ENCODE data around the gene CTSF. TPM values are rescaled to one million over a fixed set of nuclear protein-coding genes. Genes with fewer than 3 reads are reported as not detected.
A peak's percentile ranks its signal among the peaks of the same experiment; 100 is the strongest.

Gene CTSF
- total RNA-seq, 1 donor from 2014 or later, result not detected

DNA sequence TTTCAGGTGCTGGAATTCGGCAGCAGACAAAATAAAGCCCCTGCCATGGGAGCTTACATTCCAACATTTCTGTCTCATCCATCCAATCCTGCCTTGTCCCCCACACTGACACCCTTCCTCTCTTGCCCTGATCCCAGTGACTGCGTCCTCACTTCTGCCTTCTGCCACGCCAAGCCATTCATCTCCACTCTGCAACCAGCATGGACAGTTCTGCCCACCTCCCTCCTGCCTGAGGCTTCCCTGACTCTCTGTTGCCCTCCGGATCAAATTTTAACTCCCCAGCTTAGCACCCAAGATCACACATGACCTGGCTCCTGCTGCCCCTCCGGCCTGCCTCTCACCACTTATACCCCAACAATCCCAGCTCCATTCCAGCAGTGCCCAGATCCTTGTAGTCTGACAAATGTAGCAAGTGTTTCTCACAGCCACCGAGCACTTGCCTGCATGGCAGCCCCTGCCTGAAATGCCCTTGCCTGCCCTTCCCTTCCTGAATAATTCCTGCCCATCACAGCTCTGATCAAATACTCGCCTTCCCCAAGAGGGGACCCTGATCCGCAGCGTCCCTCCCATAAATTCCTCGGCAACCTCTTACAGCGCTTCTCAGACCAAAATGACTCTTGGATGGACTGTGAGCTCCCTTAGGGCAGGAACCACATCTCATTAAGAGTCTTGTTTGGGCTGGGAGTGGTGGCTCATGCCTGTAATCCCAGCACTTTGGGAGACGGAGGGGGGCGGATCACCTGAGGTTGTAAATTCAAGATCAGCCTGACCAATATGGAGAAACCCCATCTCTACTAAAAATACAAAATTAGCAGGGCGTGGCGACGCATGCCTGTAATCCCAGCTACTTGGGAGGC, 19.4 kb downstream of the CTSF start:
- Mint-ChIP-seq H3K27me3 (ENCODE audit: low read depth) (peaks cover 20% of the 10 kb centered on the region), H3K4me1 (peaks cover 20% of the 10 kb centered on the region), H3K9me3 (no peaks in the 10 kb centered on the region), H3K36me3 (ENCODE audit: low read depth) (no peaks in the 10 kb centered on the region), H3K27ac (ENCODE audit: unreplicated experiment) (peak overlapping the region; percentile 6), H3K4me3 (peak overlapping the region; percentile 56)
- DNase-seq (ENCODE audit: low read depth, low spot score), result no peak
- TF ChIP-seq, protein P1, sequence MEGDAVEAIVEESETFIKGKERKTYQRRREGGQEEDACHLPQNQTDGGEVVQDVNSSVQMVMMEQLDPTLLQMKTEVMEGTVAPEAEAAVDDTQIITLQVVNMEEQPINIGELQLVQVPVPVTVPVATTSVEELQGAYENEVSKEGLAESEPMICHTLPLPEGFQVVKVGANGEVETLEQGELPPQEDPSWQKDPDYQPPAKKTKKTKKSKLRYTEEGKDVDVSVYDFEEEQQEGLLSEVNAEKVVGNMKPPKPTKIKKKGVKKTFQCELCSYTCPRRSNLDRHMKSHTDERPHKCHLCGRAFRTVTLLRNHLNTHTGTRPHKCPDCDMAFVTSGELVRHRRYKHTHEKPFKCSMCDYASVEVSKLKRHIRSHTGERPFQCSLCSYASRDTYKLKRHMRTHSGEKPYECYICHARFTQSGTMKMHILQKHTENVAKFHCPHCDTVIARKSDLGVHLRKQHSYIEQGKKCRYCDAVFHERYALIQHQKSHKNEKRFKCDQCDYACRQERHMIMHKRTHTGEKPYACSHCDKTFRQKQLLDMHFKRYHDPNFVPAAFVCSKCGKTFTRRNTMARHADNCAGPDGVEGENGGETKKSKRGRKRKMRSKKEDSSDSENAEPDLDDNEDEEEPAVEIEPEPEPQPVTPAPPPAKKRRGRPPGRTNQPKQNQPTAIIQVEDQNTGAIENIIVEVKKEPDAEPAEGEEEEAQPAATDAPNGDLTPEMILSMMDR (conservative IDR thresholded peaks at IDR 0.05), result no peak

DNA sequence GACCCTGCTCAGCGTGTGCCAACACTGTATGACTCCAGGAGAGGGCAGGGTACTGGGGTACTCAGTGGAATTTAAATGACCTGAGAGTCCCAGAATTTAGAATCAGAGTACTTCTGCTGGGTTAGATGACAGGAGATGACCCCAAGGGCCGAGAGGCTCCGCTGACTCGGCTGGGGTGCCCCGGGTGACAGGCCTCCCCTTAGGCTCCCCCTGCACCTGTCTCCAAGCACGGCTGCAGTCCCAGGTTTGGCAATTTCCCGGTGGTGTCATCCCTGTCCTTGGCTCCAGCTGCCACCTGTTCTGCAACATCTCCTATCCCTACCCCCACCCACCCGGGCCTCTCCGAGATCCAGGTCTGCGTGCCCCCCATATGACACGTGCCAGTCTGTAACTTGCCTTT, 20.4 kb downstream of the CTSF start:
- H3K4me3 Mint-ChIP-seq, result peak overlapping the region; percentile 56
- no peak for DNase-seq (ENCODE audit: low read depth, low spot score)

DNA sequence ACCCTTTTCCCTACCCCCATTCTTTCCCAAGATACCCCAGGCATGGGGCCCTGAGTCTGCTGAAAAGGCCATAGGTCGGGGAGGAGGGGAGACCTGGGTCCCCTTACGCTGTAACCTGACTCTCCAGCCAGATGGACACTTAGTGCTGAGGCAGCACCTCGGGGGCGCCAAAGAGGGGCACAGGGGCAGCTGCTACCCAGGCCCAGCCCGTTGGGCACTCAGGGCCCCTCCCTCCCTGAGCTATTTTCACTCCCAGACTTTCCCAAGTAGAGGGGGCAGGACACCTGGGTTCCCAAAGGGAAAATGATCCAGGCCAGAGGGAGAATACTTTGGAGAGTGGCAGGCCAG, 20.8 kb downstream of the CTSF start:
- TF ChIP-seq, protein P1 (conservative IDR thresholded peaks at IDR 0.05), result no peak
- Mint-ChIP-seq H3K27me3 (ENCODE audit: low read depth) (peaks cover 20% of the 10 kb centered on the region), H3K4me3 (peak overlapping the region; percentile 9), H3K4me1 (peaks cover 25% of the 10 kb centered on the region), H3K27ac (ENCODE audit: unreplicated experiment) (no peak overlapping the region), H3K9me3 (no peaks in the 10 kb centered on the region), H3K36me3 (ENCODE audit: low read depth) (no peaks in the 10 kb centered on the region)
- no peak for DNase-seq (ENCODE audit: low read depth, low spot score)

More for the DNA sequence above, 20.4 kb downstream of the CTSF start:
- TF ChIP-seq, protein P1 (conservative IDR thresholded peaks at IDR 0.05), result no peak
- Mint-ChIP-seq H3K27me3 (ENCODE audit: low read depth) (peaks cover 20% of the 10 kb centered on the region), H3K27ac (ENCODE audit: unreplicated experiment) (no peak overlapping the region), H3K4me1 (peaks cover 25% of the 10 kb centered on the region), H3K36me3 (ENCODE audit: low read depth) (no peaks in the 10 kb centered on the region), H3K9me3 (no peaks in the 10 kb centered on the region)

DNA sequence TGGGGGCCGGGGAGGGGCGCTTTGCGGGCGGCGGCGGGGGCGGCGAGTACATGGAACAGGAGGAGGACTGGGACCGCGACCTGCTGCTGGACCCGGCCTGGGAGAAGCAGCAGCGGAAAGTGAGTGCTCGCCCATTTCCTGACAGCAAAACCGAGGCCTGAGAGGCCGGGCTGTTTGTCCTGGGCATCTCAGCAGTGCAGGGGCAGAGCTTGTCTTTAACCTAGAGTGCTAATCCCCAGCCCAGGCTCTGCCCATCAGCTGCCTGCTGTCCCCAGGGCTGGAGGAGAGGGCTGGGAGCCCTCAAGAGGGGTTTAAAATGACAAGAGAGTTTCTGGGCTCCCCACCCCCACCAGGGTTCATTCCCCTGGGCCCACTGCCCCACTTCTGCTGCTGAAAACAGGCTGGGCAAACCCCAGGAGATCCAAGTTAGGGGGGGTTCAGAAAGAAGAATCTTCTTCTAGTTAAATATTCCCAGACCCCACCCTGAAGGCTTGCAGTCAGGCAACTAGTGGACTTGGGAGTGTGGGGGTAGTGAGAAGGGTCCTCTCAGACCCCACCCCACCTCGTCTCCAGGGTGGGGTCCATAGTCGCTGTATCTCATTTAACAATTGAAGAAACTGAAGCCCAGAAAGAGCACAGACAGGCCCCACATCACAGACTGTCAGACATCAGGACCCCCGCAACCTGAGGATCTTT, 21.3 kb downstream of the CTSF start:
- H3K4me1 Mint-ChIP-seq, result peaks cover 25% of the 10 kb centered on the region
- TF ChIP-seq, protein P1 (conservative IDR thresholded peaks at IDR 0.05), result no peak
- H3K27me3 Mint-ChIP-seq (ENCODE audit: low read depth), result peaks cover 20% of the 10 kb centered on the region
- H3K4me3 Mint-ChIP-seq, result peak overlapping the region; percentile 87
- H3K36me3 Mint-ChIP-seq (ENCODE audit: low read depth), result no peaks in the 10 kb centered on the region
- no peak for DNase-seq (ENCODE audit: low read depth, low spot score)
- H3K9me3 Mint-ChIP-seq, result no peaks in the 10 kb centered on the region
- no peak overlapping the region for H3K27ac Mint-ChIP-seq (ENCODE audit: unreplicated experiment)

DNA sequence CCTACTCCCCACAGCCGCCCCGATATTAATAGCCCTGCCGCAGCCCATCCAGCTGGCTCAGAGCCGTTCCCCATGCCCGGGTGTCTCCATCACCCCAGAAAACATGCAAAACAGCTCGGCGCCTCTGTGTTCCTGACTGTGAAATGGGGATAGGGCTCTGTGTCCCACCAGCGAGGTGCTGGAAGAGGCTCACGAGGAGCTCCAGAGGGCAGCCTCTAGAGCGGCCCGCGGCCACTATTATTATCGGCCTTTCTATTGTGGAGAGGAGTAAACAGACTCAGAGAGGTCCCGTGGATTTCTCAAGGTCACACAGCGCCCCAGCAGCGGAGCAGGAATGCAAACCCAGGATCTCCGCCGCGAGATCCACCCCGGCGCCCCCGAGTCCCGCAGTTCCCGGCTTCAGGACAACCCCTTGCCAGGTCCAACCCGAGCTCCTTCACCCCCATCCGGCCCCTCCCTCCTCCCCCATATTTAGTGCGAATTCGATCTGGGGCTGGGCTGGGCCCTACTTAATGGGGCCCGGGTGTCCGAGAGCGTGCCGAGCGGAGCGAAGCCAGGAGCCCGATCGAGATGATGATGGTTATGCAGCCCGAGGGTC, 21.9 kb downstream of the CTSF start, which contains the start of gene ACTN3:
TSS of gene ACTN3 (plus strand) at position 536 of the 598 bp plus-strand sequence. CDS start at position 571, 35 bp downstream.
- no peak for DNase-seq (ENCODE audit: low read depth, low spot score)
- peaks cover 23% of the 10 kb centered on the region for H3K27me3 Mint-ChIP-seq (ENCODE audit: low read depth)
- H3K9me3 Mint-ChIP-seq, result no peaks in the 10 kb centered on the region
- H3K4me3 Mint-ChIP-seq, result peak within 1 kb of the TSS; percentile 87
- no peaks in the 10 kb centered on the region for H3K36me3 Mint-ChIP-seq (ENCODE audit: low read depth)
- peaks cover 25% of the 10 kb centered on the region for H3K4me1 Mint-ChIP-seq
- TF ChIP-seq, protein P1 (conservative IDR thresholded peaks at IDR 0.05), result no peak
- no peak within 1 kb of the TSS for H3K27ac Mint-ChIP-seq (ENCODE audit: unreplicated experiment)
